Measurements from ENCODE around the gene SECTM1.

Gene SECTM1

GRCh38 chr17:82277851-82278250 lies 55.7 kb downstream of the SECTM1 start:
- no peak for DNase-seq

GRCh38 chr17:82276938-82277337 lies 56.6 kb downstream of the SECTM1 start:
- no peak for DNase-seq

- DNase-seq: no peak
Observed at GRCh38 chr17:82275326-82275725, 58.2 kb downstream of the SECTM1 start.

- no peak for DNase-seq
Observed at GRCh38 chr17:82274134-82275020, 59.2 kb downstream of the SECTM1 start.

- DNase-seq: peak; percentile 65
Observed at GRCh38 chr17:82273327-82274133, 60.0 kb downstream of the SECTM1 start, which contains the start of gene CSNK1D. Gene CSNK1D, minus strand, starts transcription at chr17:82273700. Its CDS starts 319 bp downstream, at chr17:82273381.

GRCh38 chr17:82272495-82273326 lies 60.9 kb downstream of the SECTM1 start:
- DNase-seq: no peak

GRCh38 chr17:82271401-82271800 lies 62.2 kb downstream of the SECTM1 start:
- DNase-seq: no peak
